ENCODE results near the gene TMBIM1.

TMBIM1 gene

DNA sequence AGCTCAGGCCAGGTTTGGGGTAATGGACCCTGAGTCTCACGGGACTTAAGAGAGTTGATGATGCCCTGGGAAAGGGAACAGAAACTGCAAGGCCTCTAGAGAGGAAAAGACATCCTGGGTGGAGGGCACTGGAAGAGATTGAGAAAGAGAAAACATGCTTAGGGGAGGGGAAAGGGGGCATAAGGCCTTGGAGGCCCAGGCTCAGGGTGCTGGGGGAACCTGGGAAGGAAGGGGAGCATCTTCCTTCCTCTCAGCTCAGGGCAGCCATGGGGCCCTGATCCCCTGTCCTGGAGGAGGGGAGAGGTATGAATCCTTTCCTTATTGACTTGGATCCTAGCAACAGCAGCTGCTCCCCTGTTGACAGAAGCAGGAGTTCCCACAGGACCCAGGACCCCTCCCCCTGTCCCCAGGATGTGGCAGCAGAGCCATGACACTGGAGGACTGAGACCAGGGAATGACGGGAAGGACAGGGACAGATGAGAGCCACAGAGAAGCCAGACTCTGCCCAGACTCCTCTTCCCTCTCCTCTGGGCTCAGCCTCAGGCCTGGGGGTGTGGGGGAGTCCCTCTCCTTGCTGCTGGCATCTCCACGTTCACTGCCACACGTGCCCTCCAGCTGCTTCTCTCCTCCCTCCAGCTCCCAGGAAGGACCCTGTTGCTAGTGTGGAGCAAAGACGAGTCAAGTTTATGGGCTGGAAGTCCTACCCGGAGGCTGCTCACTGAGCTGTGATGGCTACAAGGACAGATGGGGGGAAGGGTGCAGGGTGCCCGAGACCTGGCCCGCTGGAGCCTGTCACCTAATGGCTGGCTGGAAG is 30.7 kb downstream of the TMBIM1 start:
- no CpG with 5 or more reads among the region's 8 CpGs for WGBS (ENCODE audit: extremely low coverage, insufficient coverage, low lambda C conversion rate)
- H4K5ac ChIP-seq (ENCODE audit: low read length) = no peak overlapping the region

DNA sequence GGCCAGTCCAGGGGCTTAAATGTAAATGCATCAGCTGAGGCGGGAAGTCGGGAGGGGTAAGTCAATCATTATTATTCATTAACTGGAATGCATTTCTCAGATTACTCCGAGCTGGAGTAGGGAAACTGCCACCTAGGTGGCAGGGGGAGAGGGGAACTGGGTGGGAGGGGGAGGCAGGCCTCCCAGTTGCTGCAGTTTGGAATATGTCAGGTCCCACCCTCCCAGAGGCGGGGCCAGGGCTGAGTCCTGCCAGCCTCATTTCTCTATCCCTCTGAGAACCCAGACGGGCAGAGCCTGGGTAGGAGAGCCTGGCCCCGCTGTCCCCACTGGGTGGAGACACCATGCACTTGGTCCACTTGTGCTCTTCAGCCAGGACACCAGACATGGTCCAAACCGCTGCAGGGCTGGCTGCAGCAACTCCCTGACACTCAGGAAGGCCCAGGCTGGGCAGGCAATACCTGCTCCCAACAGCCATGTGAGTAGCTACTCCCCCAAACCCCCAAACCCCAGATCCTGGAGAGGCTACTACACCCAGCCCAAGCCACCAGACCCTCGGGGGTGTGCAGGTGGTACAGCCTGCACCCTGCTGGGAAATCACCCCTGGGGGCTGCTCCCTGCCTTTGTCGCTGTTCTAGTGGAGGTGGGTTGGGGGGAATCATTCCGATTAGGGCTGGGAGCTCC is 31.4 kb downstream of the TMBIM1 start, which contains the start of gene GPBAR1:
Gene GPBAR1, plus strand, starts transcription at position 274 of the 681 bp plus-strand sequence. CDS start 1,710 bp downstream, outside the sequence.
- H3K4me1 ChIP-seq (ENCODE audit: control insufficient read depth, low read depth, low read length) = no peaks in the 10 kb centered on the region

More for the DNA sequence above, 30.7 kb downstream of the TMBIM1 start:
- Histone ChIP-seq H3K4me1 (ENCODE audit: control insufficient read depth, low read depth, low read length) (no peaks in the 10 kb centered on the region), H3K4me3 (ENCODE audit: low read length) (no peak overlapping the region), H3K79me1 (ENCODE audit: low read length) (no peaks in the 10 kb centered on the region), H3K4ac (ENCODE audit: low read depth, low read length) (no peak overlapping the region), H3K23ac (ENCODE audit: low read length) (no peak overlapping the region), H3K4me2 (ENCODE audit: low read length) (no peak overlapping the region), H3K27me3 (ENCODE audit: insufficient read depth, low read length, poor library complexity) (no peaks in the 10 kb centered on the region), H3K9ac (ENCODE audit: low read length) (no peak overlapping the region), H2BK5ac (ENCODE audit: low read length) (no peak overlapping the region), H4K8ac (ENCODE audit: low read depth, low read length) (no peak overlapping the region), H3K36me3 (ENCODE audit: control insufficient read depth, insufficient read depth, low read length) (peaks cover 1% of the 10 kb centered on the region), H3K27ac (ENCODE audit: low read depth, low read length) (no peak overlapping the region), H3K79me2 (ENCODE audit: control insufficient read depth, insufficient read depth, low read length) (no peaks in the 10 kb centered on the region), H2BK15ac (replicated peaks; ENCODE audit: low read depth) (no peak overlapping the region), H2AK5ac (ENCODE audit: low read length) (no peak overlapping the region), H3K56ac (ENCODE audit: low read length) (no peak overlapping the region), H3K18ac (ENCODE audit: low read length) (no peak overlapping the region), H2BK120ac (ENCODE audit: low read depth, low read length) (no peak overlapping the region)
- peak; percentile 78 for DNase-seq

DNA sequence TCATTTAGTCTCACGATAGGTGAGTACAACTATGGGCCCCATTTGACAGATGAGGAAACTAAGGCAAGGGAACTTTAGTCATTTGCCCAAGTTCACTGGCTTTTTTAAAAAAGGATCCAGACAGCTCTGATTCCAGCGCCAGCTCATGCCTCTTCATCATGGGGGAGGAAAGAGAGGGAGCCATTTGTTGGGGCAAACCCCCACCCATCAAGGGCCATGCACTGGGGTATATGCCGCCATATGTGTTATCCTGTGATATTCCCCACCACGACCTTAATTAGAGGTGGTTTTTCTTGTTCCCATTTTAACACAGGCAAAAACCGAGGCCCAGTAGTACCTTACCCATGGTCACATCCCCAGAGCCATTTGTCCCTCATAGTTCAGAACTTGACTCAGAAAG is 32.1 kb downstream of the TMBIM1 start:
- Histone ChIP-seq H3K23ac (ENCODE audit: low read length) (no peak overlapping the region), H4K8ac (ENCODE audit: low read depth, low read length) (no peak overlapping the region), H2BK15ac (replicated peaks; ENCODE audit: low read depth) (no peak overlapping the region), H3K36me3 (ENCODE audit: control insufficient read depth, insufficient read depth, low read length) (no peaks in the 10 kb centered on the region), H2BK120ac (ENCODE audit: low read depth, low read length) (no peak overlapping the region), H3K9ac (ENCODE audit: low read length) (no peak overlapping the region), H4K5ac (ENCODE audit: low read length) (no peak overlapping the region), H3K18ac (ENCODE audit: low read length) (no peak overlapping the region), H3K27ac (ENCODE audit: low read depth, low read length) (no peak overlapping the region), H2AK5ac (ENCODE audit: low read length) (no peak overlapping the region), H3K79me1 (ENCODE audit: low read length) (no peaks in the 10 kb centered on the region), H3K56ac (ENCODE audit: low read length) (no peak overlapping the region), H3K27me3 (ENCODE audit: insufficient read depth, low read length, poor library complexity) (no peaks in the 10 kb centered on the region), H3K4me2 (ENCODE audit: low read length) (no peak overlapping the region), H3K4me3 (ENCODE audit: low read length) (no peak overlapping the region), H2BK5ac (ENCODE audit: low read length) (no peak overlapping the region), H3K79me2 (ENCODE audit: control insufficient read depth, insufficient read depth, low read length) (no peaks in the 10 kb centered on the region), H3K4ac (ENCODE audit: low read depth, low read length) (no peak overlapping the region), H3K4me1 (ENCODE audit: control insufficient read depth, low read depth, low read length) (no peaks in the 10 kb centered on the region)
- WGBS (ENCODE audit: extremely low coverage, insufficient coverage, low lambda C conversion rate) = no CpG with 5 or more reads among the region's 5 CpGs
- no peak for DNase-seq

More for the DNA sequence above, 31.4 kb downstream of the TMBIM1 start, which contains the start of gene GPBAR1:
- H3K23ac ChIP-seq (ENCODE audit: low read length) = no peak within 1 kb of the TSS
- peak; percentile 71 for DNase-seq
- H2BK15ac ChIP-seq (replicated peaks; ENCODE audit: low read depth) = no peak within 1 kb of the TSS
- no peak within 1 kb of the TSS for H3K18ac ChIP-seq (ENCODE audit: low read length)
- no peak within 1 kb of the TSS for H4K5ac ChIP-seq (ENCODE audit: low read length)
- no peaks in the 10 kb centered on the region for H3K27me3 ChIP-seq (ENCODE audit: insufficient read depth, low read length, poor library complexity)
- no CpG with 5 or more reads among the region's 10 CpGs for WGBS (ENCODE audit: extremely low coverage, insufficient coverage, low lambda C conversion rate)
- H2AK5ac ChIP-seq (ENCODE audit: low read length) = no peak within 1 kb of the TSS
- H3K79me1 ChIP-seq (ENCODE audit: low read length) = no peaks in the 10 kb centered on the region
- H3K27ac ChIP-seq (ENCODE audit: low read depth, low read length) = no peak within 1 kb of the TSS
- H2BK5ac ChIP-seq (ENCODE audit: low read length) = no peak within 1 kb of the TSS
- H4K8ac ChIP-seq (ENCODE audit: low read depth, low read length) = no peak within 1 kb of the TSS
- H2BK120ac ChIP-seq (ENCODE audit: low read depth, low read length) = no peak within 1 kb of the TSS
- no peak within 1 kb of the TSS for H3K9ac ChIP-seq (ENCODE audit: low read length)
- no peaks in the 10 kb centered on the region for H3K79me2 ChIP-seq (ENCODE audit: control insufficient read depth, insufficient read depth, low read length)
- no peaks in the 10 kb centered on the region for H3K36me3 ChIP-seq (ENCODE audit: control insufficient read depth, insufficient read depth, low read length)
- H3K56ac ChIP-seq (ENCODE audit: low read length) = no peak within 1 kb of the TSS
- H3K4me3 ChIP-seq (ENCODE audit: low read length) = no peak within 1 kb of the TSS
- H3K4me2 ChIP-seq (ENCODE audit: low read length) = no peak within 1 kb of the TSS
- no peak within 1 kb of the TSS for H3K4ac ChIP-seq (ENCODE audit: low read depth, low read length)

DNA sequence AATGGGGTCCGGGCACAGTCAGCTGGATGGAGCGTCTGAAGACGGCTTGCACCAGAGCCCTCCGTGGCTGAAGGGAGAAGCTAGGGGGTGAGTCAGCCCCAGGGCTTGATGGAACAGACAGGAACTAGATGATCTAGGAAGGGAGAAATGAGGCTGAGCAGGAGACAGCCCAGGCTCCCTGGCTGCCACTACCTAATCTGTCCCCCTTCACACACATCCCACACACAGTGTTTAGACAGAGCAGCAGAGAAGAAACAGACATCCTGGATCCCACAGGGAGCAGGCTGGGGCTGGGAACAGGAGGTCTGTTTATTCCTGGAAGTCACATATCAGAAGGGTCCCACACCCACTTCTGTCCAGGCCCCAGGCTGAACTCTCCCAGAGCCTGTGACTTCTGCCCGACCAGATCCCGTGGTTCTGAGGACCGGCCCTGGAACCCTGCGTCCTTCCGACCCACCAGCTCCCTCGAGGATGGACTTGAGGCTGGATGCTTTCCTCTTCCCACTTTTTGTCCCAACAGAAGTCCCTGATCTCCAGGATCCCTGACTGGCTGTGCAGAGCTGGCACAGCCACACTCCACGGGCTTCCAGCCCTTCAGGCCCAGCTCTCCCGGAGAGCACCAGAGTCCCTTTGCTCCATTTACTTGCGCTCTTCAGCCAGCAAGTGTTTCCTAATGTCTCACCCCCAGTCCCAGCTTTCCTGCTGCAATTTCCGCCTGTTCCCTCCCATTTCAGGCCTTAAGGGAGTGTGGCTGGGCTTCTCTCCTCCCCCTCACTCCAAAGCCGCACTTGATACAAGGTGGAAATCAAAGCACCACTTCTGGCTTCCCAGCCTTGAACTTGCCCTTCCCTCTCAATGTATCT is 33.0 kb downstream of the TMBIM1 start:
- no peak overlapping the region for H2BK120ac ChIP-seq (ENCODE audit: low read depth, low read length)
- no peak overlapping the region for H3K9ac ChIP-seq (ENCODE audit: low read length)
- H3K4me3 ChIP-seq (ENCODE audit: low read length) = no peak overlapping the region
- H3K4me1 ChIP-seq (ENCODE audit: control insufficient read depth, low read depth, low read length) = no peaks in the 10 kb centered on the region
- no peak overlapping the region for H3K18ac ChIP-seq (ENCODE audit: low read length)
- H3K27me3 ChIP-seq (ENCODE audit: insufficient read depth, low read length, poor library complexity) = no peaks in the 10 kb centered on the region
- no peak overlapping the region for H2BK5ac ChIP-seq (ENCODE audit: low read length)
- no peak overlapping the region for H3K27ac ChIP-seq (ENCODE audit: low read depth, low read length)
- no peak overlapping the region for H3K4me2 ChIP-seq (ENCODE audit: low read length)
- no peaks in the 10 kb centered on the region for H3K79me2 ChIP-seq (ENCODE audit: control insufficient read depth, insufficient read depth, low read length)
- WGBS (ENCODE audit: extremely low coverage, insufficient coverage, low lambda C conversion rate) = no CpG with 5 or more reads among the region's 15 CpGs
- no peak overlapping the region for H2AK5ac ChIP-seq (ENCODE audit: low read length)
- H3K4ac ChIP-seq (ENCODE audit: low read depth, low read length) = no peak overlapping the region
- no peak overlapping the region for H2BK15ac ChIP-seq (replicated peaks; ENCODE audit: low read depth)
- H3K56ac ChIP-seq (ENCODE audit: low read length) = no peak overlapping the region
- H4K8ac ChIP-seq (ENCODE audit: low read depth, low read length) = no peak overlapping the region
- peaks cover 3% of the 10 kb centered on the region for H3K36me3 ChIP-seq (ENCODE audit: control insufficient read depth, insufficient read depth, low read length)
- no peak overlapping the region for H4K5ac ChIP-seq (ENCODE audit: low read length)
- DNase-seq = peak; percentile 40
- peak overlapping the region; percentile 16 for H3K23ac ChIP-seq (ENCODE audit: low read length)
- H3K79me1 ChIP-seq (ENCODE audit: low read length) = no peaks in the 10 kb centered on the region

DNA sequence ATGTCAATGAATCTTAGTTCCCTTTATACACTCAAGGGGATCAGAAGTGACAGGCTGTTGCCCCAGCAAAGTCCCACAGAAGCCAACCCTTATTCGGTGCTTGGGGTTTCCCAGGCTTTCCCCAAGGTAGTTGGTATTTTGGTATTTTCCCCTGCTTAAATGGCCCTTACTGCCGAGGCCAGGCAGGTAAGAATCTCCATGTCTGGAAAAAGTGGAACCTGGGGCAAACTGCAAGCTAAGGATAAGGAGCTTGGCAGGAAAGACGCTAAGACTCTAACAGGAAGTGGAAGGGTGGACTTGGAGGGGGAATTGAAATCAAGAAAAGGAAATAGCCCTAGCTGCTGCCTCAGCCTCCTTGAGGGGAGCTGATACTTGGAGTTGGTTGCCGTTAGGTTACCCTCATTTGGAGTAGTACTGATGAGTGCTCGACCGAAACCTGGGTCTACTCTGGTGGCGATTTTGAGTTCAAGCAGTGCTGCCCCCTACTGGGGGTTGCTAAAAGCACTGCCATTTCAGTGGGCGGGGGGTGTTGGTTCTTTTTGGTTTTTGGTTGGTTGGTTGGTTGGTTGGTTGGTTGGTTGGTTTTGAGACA is 34.8 kb downstream of the TMBIM1 start:
- H3K9ac ChIP-seq (ENCODE audit: low read length) = no peak overlapping the region
- no peak overlapping the region for H3K27ac ChIP-seq (ENCODE audit: low read depth, low read length)
- no peak overlapping the region for H3K23ac ChIP-seq (ENCODE audit: low read length)
- H2BK5ac ChIP-seq (ENCODE audit: low read length) = no peak overlapping the region
- H3K4me1 ChIP-seq (ENCODE audit: control insufficient read depth, low read depth, low read length) = no peaks in the 10 kb centered on the region
- no peak overlapping the region for H3K4me2 ChIP-seq (ENCODE audit: low read length)
- no CpG with 5 or more reads among the region's 8 CpGs for WGBS (ENCODE audit: extremely low coverage, insufficient coverage, low lambda C conversion rate)
- no peak overlapping the region for H2BK120ac ChIP-seq (ENCODE audit: low read depth, low read length)
- H4K5ac ChIP-seq (ENCODE audit: low read length) = no peak overlapping the region
- no peaks in the 10 kb centered on the region for H3K79me2 ChIP-seq (ENCODE audit: control insufficient read depth, insufficient read depth, low read length)
- H3K27me3 ChIP-seq (ENCODE audit: insufficient read depth, low read length, poor library complexity) = no peaks in the 10 kb centered on the region
- H2BK15ac ChIP-seq (replicated peaks; ENCODE audit: low read depth) = no peak overlapping the region
- H3K4me3 ChIP-seq (ENCODE audit: low read length) = no peak overlapping the region
- no peak overlapping the region for H3K56ac ChIP-seq (ENCODE audit: low read length)
- peak; percentile 81 for DNase-seq
- H3K18ac ChIP-seq (ENCODE audit: low read length) = no peak overlapping the region
- H3K4ac ChIP-seq (ENCODE audit: low read depth, low read length) = no peak overlapping the region
- peaks cover 12% of the 10 kb centered on the region for H3K36me3 ChIP-seq (ENCODE audit: control insufficient read depth, insufficient read depth, low read length)
- H3K79me1 ChIP-seq (ENCODE audit: low read length) = no peaks in the 10 kb centered on the region
- H2AK5ac ChIP-seq (ENCODE audit: low read length) = no peak overlapping the region
- no peak overlapping the region for H4K8ac ChIP-seq (ENCODE audit: low read depth, low read length)

All from mesendoderm (in vitro differentiated cells).